PFSK-1 (cell line): Measurements from ENCODE around the gene FBXO42.

Source experiments
- FOXP2 ChIP-seq: optimal IDR thresholded peaks from 2 replicates; pipeline ENCODE3; 2011; ENCODE audit warnings: borderline replicate concordance, control low read depth, inconsistent platforms; ENCODE audit not compliant: insufficient read depth; ENCODE audit errors: extremely low read length, extremely low read depth
- POLR2AphosphoS5 ChIP-seq: IDR thresholded peaks from 2 replicates; pipeline ENCODE4 v1.6.1; 2012; ENCODE audit warnings: low read depth, mild to moderate bottlenecking, control low read depth, low read length, moderate library complexity
- TAF1 ChIP-seq: IDR thresholded peaks from 2 replicates; pipeline ENCODE4 v1.6.1; 2012; ENCODE audit warnings: low read length, control low read depth, borderline replicate concordance; ENCODE audit not compliant: insufficient read depth
- TF ChIP-seq, protein P1 (sequence below), 2 experiments: IDR thresholded peaks; 2 replicates each; pipeline versions ENCODE4 v1.6.1 to v1.8.0; 2011 to 2012; ENCODE audit warnings: low read depth in 2 of 2, low read length in 2 of 2, control low read depth in 1 of 2, inconsistent platforms in 1 of 2, mild to moderate bottlenecking in 1 of 2, moderate library complexity in 1 of 2; ENCODE audit not compliant: insufficient read depth in 1 of 2

DNA sequence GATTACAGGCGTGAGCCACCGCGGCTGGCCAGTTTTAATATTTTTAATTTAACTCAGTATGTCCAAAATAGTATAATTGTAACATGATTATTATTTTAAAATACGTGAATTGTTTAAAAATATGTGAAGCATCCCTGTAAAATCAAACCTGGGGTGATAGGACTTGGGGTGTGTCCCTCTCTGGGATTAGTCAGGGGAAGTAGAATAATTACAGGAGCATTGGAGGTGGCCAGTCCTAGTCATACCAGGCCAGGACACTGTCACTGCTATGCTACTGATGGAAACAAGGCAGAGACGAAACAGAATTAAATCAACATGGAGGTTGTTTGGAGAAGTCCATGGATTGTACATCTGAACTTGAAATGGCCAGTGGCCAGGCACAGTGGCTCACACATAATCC lies 31.6 kb upstream of the FBXO42 start:
- TF ChIP-seq TAF1 (no peak), FOXP2 (no peak), POLR2AphosphoS5 (no peak)
- TF ChIP-seq, protein P1, sequence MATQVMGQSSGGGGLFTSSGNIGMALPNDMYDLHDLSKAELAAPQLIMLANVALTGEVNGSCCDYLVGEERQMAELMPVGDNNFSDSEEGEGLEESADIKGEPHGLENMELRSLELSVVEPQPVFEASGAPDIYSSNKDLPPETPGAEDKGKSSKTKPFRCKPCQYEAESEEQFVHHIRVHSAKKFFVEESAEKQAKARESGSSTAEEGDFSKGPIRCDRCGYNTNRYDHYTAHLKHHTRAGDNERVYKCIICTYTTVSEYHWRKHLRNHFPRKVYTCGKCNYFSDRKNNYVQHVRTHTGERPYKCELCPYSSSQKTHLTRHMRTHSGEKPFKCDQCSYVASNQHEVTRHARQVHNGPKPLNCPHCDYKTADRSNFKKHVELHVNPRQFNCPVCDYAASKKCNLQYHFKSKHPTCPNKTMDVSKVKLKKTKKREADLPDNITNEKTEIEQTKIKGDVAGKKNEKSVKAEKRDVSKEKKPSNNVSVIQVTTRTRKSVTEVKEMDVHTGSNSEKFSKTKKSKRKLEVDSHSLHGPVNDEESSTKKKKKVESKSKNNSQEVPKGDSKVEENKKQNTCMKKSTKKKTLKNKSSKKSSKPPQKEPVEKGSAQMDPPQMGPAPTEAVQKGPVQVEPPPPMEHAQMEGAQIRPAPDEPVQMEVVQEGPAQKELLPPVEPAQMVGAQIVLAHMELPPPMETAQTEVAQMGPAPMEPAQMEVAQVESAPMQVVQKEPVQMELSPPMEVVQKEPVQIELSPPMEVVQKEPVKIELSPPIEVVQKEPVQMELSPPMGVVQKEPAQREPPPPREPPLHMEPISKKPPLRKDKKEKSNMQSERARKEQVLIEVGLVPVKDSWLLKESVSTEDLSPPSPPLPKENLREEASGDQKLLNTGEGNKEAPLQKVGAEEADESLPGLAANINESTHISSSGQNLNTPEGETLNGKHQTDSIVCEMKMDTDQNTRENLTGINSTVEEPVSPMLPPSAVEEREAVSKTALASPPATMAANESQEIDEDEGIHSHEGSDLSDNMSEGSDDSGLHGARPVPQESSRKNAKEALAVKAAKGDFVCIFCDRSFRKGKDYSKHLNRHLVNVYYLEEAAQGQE (IDR thresholded peaks at IDR 0.05; ENCODE audit: insufficient read depth in 1 of 2, low read depth in 2 of 2, low read length in 2 of 2) = no peak
